Stomach (tissue), 9 donors: ENCODE data around the gene KCNJ9. TPM values are rescaled to one million over a fixed set of nuclear protein-coding genes. Genes with fewer than 3 reads are reported as not detected.

Source experiments
- DNase-seq, 2 donors: peaks; one replicate each; pipeline versions ENCODE4 v3.0.0 to v3.0.0-alpha.2; 2013 to 2019
- H3K27ac ChIP-seq, 5 donors: fragments of 200-600 bp in 4 of 5; sonication (generic) in 4 of 5; one replicate each; pipeline ENCODE4 v1.5.1; 2013 to 2019; ENCODE audit warnings: mild to moderate bottlenecking in 1 of 5, moderate library complexity in 1 of 5
- H3K27me3 ChIP-seq, 3 donors: fragments of 200-600 bp; sonication (generic); one replicate each; pipeline ENCODE4 v1.5.1; 2017 to 2019; ENCODE audit warnings: mixed run types in 1 of 3
- H3K36me3 ChIP-seq, 4 donors: fragments of 200-600 bp; sonication (generic); 1 replicate in 3 of 4; 2 replicates in 1 of 4; pipeline ENCODE4 v1.5.1; 2016 to 2019
- H3K4me1 ChIP-seq, 4 donors: fragments of 200-600 bp; sonication (generic); one replicate each; pipeline ENCODE4 v1.5.1; 2016 to 2019
- H3K4me3 ChIP-seq, 4 donors: fragments of 200-600 bp; sonication (generic) in 3 of 4; one replicate each; pipeline ENCODE4 v1.5.1; 2016 to 2019; ENCODE audit warnings: mild to moderate bottlenecking in 1 of 4
- H3K9me3 ChIP-seq, 4 donors: fragments of 200-600 bp; sonication (generic); one replicate each; pipeline ENCODE4 v1.5.1; 2016 to 2019
- CTCF ChIP-seq, 7 experiments: fragments of 450-650 bp in 4 of 7; fragments of 200-600 bp in 3 of 7; sonication (generic) in 3 of 7; IDR thresholded peaks; one replicate each; pipeline ENCODE4 v1.5.1; 2016 to 2019; ENCODE audit warnings: antibody characterized with exemption in 7 of 7, control low read depth in 2 of 7, mild to moderate bottlenecking in 1 of 7
- EP300 ChIP-seq: sonication (generic); formaldehyde crosslinking; IDR thresholded peaks from one replicate; pipeline ENCODE4 v1.6.1; 2017; ENCODE audit warnings: antibody characterized with exemption
- POLR2A ChIP-seq, 4 donors: fragments of 450-650 bp; IDR thresholded peaks; one replicate each; pipeline ENCODE4 v1.6.1; 2016; ENCODE audit warnings: antibody characterized with exemption in 4 of 4, control low read depth in 2 of 4, mild to moderate bottlenecking in 1 of 4, moderate library complexity in 1 of 4
- POLR2AphosphoS5 ChIP-seq, 3 donors: sonication (generic); formaldehyde crosslinking; IDR thresholded peaks; one replicate each; pipeline ENCODE4 v1.6.1; 2016; ENCODE audit warnings: antibody characterized with exemption in 3 of 3
- WGBS, 5 donors: extraction: QIAGEN DNeasy Blood & Tissue Kit in 3 of 5; methylation state at CpG; one replicate each; pipeline versions ENCODE4 v1.1.5 to v1.1.7; 2013 to 2018; 5-methylcytosine and 5-hydroxymethylcytosine counted together
- intact Hi-C: fragments of 100-400 bp; cut with DNase I; formaldehyde crosslinking; loops from one replicate; pipeline ENCODE4 v1.15.1; 2023; ENCODE audit warnings: low total_unique reads
- polyA plus RNA-seq, 3 donors: library from polyadenylated mRNA; stranded (reverse); fragments of 200-250 nt; gene quantifications; one replicate each; pipeline ENCODE4 v1.2.3, GENCODE V29; 2013
- total RNA-seq, 5 donors: library from RNA; depleted of rRNA; stranded (reverse); fragments of >200 nt; gene quantifications; one replicate each; pipeline versions ENCODE4 v1.1.0 to v1.2.3, GENCODE V29; 2014 to 2016
- donor health status: healthy with polysubstance abuse.
- donor health status: Bipolar disorder and iron deficiency.
- donor health status: healthy.

Gene KCNJ9
- total and polyA plus RNA-seq, 8 donors: 0.03 to 0.87 (median 0.06) TPM; not detected in 5

- H3K4me3 ChIP-seq: no peak overlapping the region
- peaks cover 0 to 48% (median 22%) of the 10 kb centered on the region in 4 donors for H3K4me1 ChIP-seq
- no peak for DNase-seq
- H3K36me3 ChIP-seq: peaks cover 0 to 16% (median 4%) of the 10 kb centered on the region in 4 donors
- intact Hi-C loops: no loop called here
- WGBS, 5 donors: 77 to 91% (median 78%) methylated on average over 4 to 5 of the region's 5 CpGs
- no peaks in the 10 kb centered on the region for H3K9me3 ChIP-seq
- TF ChIP-seq POLR2AphosphoS5 (IDR thresholded peaks at IDR 0.05) (no peak), POLR2A (IDR thresholded peaks at IDR 0.05) (no peak), EP300 (no peak), CTCF (IDR thresholded peaks at IDR 0.05) (no peak)
- peaks cover 0 to 24% (median 10%) of the 10 kb centered on the region in 3 donors for H3K27me3 ChIP-seq
- H3K27ac ChIP-seq: no peak overlapping the region
These were observed 39.5 kb downstream of the KCNJ9 start for GRCh38 chr1:160120797-160121196.

DNA sequence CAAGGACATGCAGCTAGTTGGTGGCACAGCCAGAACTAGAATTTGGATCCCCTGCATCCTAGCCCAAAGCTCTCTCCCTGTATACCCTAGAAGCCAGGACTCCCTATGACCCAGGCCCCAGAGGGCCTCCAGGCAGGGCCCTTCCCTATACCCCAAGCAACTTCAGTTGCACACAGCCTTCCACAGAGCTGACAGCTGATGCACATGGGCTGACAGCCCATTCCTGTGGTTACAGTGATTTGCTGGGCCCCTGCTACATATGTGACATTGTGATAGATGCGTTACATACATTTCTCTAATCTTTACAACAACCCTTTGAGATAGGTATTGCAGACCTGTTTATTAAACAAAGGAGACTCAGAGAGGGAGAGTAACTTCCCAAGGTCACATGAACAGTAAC lies 40.0 kb downstream of the KCNJ9 start:
- DNase-seq: no peak
- peaks cover 0 to 16% (median 4%) of the 10 kb centered on the region in 4 donors for H3K36me3 ChIP-seq
- intact Hi-C loops: no loop called here
- H3K9me3 ChIP-seq: no peaks in the 10 kb centered on the region
- 58 to 86% (median 68%) methylated on average over 1 of the region's 1 CpG for WGBS, 5 donors
- peaks cover 0 to 49% (median 22%) of the 10 kb centered on the region in 4 donors for H3K4me1 ChIP-seq
- H3K27ac ChIP-seq: no peak overlapping the region
- H3K4me3 ChIP-seq: no peak overlapping the region
- no peak for TF ChIP-seq POLR2AphosphoS5 (IDR thresholded peaks at IDR 0.05)
- no peak for TF ChIP-seq CTCF (IDR thresholded peaks at IDR 0.05)
- no peak for TF ChIP-seq EP300
- no peak for TF ChIP-seq POLR2A (IDR thresholded peaks at IDR 0.05)
- peaks cover 0 to 18% (median 4%) of the 10 kb centered on the region in 3 donors for H3K27me3 ChIP-seq

- H3K36me3 ChIP-seq: peaks cover 0 to 21% (median 4%) of the 10 kb centered on the region in 4 donors
- H3K27ac ChIP-seq: no peak overlapping the region
- no peak for TF ChIP-seq CTCF (IDR thresholded peaks at IDR 0.05)
- no peak for TF ChIP-seq EP300
- TF ChIP-seq POLR2AphosphoS5 (IDR thresholded peaks at IDR 0.05): no peak
- no peak for TF ChIP-seq POLR2A (IDR thresholded peaks at IDR 0.05)
- H3K27me3 ChIP-seq: peaks cover 0 to 2% (median 0%) of the 10 kb centered on the region in 3 donors
- WGBS, 5 donors: 86 to 88% (median 87%) methylated on average over 9 to 16 of the region's 16 CpGs
- intact Hi-C loops: no loop called here
- DNase-seq: no peak
- peaks cover 0 to 34% (median 15%) of the 10 kb centered on the region in 4 donors for H3K4me1 ChIP-seq
- H3K9me3 ChIP-seq: no peaks in the 10 kb centered on the region
- no peak overlapping the region for H3K4me3 ChIP-seq
These were observed 41.7 kb downstream of the KCNJ9 start for GRCh38 chr1:160122978-160123495.

- no peak overlapping the region for H3K27ac ChIP-seq
- H3K4me3 ChIP-seq: no peak overlapping the region
- no peak for DNase-seq
- no peaks in the 10 kb centered on the region for H3K9me3 ChIP-seq
- no peaks in the 10 kb centered on the region for H3K27me3 ChIP-seq
- no peak for TF ChIP-seq POLR2A (IDR thresholded peaks at IDR 0.05)
- no peak for TF ChIP-seq POLR2AphosphoS5 (IDR thresholded peaks at IDR 0.05)
- no peak for TF ChIP-seq CTCF (IDR thresholded peaks at IDR 0.05)
- TF ChIP-seq EP300: no peak
- H3K36me3 ChIP-seq: peaks cover 0 to 24% (median 6%) of the 10 kb centered on the region in 4 donors
- intact Hi-C loops: no loop called here
- peaks cover 0 to 27% (median 11%) of the 10 kb centered on the region in 4 donors for H3K4me1 ChIP-seq
These were observed 42.4 kb downstream of the KCNJ9 start for GRCh38 chr1:160123726-160124125.
